Activated CD4-positive, CD25-positive, alpha-beta regulatory T cell treated with anti-CD3 and anti-CD28 coated beads, Interleukin-2, amount 50 U/mL, for 16 hours (primary cell): ENCODE measurements around the gene FICD.
"Not testable (repeated sequence)": the region's sequence is repeated elsewhere in the genome, so short reads cannot be mapped to it uniquely, and the experiment has no call there.

Experiments
- DNase-seq: peaks from one replicate; pipeline ENCODE4 v3.0.0-alpha.2; 2020; ENCODE audit warnings: low read depth, low spot score

The FICD gene

GRCh38 chr12:108538146-108538545 lies 23.1 kb downstream of the FICD start:
- DNase-seq = no peak

- DNase-seq = no peak
Observed at GRCh38 chr12:108538616-108539195, 23.6 kb downstream of the FICD start.

- DNase-seq = no peak
Observed at GRCh38 chr12:108542320-108542719, 27.2 kb downstream of the FICD start.

GRCh38 chr12:108543652-108544051 lies 28.6 kb downstream of the FICD start:
- no peak for DNase-seq

GRCh38 chr12:108547686-108548085 lies 32.6 kb downstream of the FICD start:
- no peak for DNase-seq

GRCh38 chr12:108548954-108549521 lies 34.0 kb downstream of the FICD start:
- DNase-seq = no peak

GRCh38 chr12:108551535-108551934 lies 36.5 kb downstream of the FICD start:
- no peak for DNase-seq

- no peak for DNase-seq
Observed at GRCh38 chr12:108553799-108554198, 38.7 kb downstream of the FICD start.

GRCh38 chr12:108555383-108555782 lies 40.3 kb downstream of the FICD start:
- DNase-seq = not testable (repeated sequence)

- no peak for DNase-seq
Observed at GRCh38 chr12:108559007-108559655, 44.1 kb downstream of the FICD start.

GRCh38 chr12:108559748-108560147 lies 44.7 kb downstream of the FICD start:
- DNase-seq = no peak

- DNase-seq = no peak
Observed at GRCh38 chr12:108560321-108560721, 45.2 kb downstream of the FICD start.

GRCh38 chr12:108560752-108561719 lies 46.0 kb downstream of the FICD start, which contains the start of gene SART3:
TSS of gene SART3 (minus strand) at chr12:108561173. CDS start at chr12:108561154, 19 bp downstream.
- peak; percentile 66 for DNase-seq

- DNase-seq = no peak
Observed at GRCh38 chr12:108561852-108562347, 46.8 kb downstream of the FICD start.

GRCh38 chr12:108562348-108563135 lies 47.5 kb downstream of the FICD start, which contains the start of gene ISCU:
TSS of gene ISCU (plus strand) at chr12:108562596. CDS start at chr12:108562623, 27 bp downstream.
- DNase-seq = peak; percentile 98

GRCh38 chr12:108563136-108563803 lies 48.2 kb downstream of the FICD start:
- peak; percentile 80 for DNase-seq

GRCh38 chr12:108563804-108564151 lies 48.7 kb downstream of the FICD start:
- DNase-seq = no peak

- DNase-seq = no peak
Observed at GRCh38 chr12:108564724-108565123, 49.6 kb downstream of the FICD start.

- no peak for DNase-seq
Observed at GRCh38 chr12:108565146-108565545, 50.1 kb downstream of the FICD start.

- DNase-seq = no peak
Observed at GRCh38 chr12:108565976-108566375, 50.9 kb downstream of the FICD start.
